Astrocyte (in vitro differentiated cells and primary cell): ENCODE results near the gene MBOAT2. TPM values are rescaled to one million over a fixed set of nuclear protein-coding genes. Genes with fewer than 3 reads are reported as not detected.

Source experiments
- DNase-seq: peaks from one replicate; pipeline ENCODE4 v3.0.0-alpha.2; 2010; ENCODE audit warnings: low read depth
- FAIRE-seq: peaks from 2 replicates; lab custom pipeline; 2011; peaks lifted over from hg19 to GRCh38; lab: Jason Lieb, UNC
- H2AFZ ChIP-seq: 2 replicates; pipeline ENCODE4 v1.6.0; 2012; ENCODE audit warnings: low read depth, low read length, inconsistent platforms
- H3K27ac ChIP-seq: 2 replicates; pipeline ENCODE4 v1.5.1; 2011; ENCODE audit warnings: low read depth, low read length, inconsistent platforms
- H3K27me3 ChIP-seq: 2 replicates; pipeline ENCODE4 v1.6.0; 2011; ENCODE audit warnings: low read length, inconsistent platforms; ENCODE audit not compliant: insufficient read depth
- H3K36me3 ChIP-seq: 2 replicates; pipeline ENCODE4 v1.5.1; 2011; ENCODE audit warnings: low read length, inconsistent platforms; ENCODE audit not compliant: insufficient read depth
- H3K4me1 ChIP-seq: 2 replicates; pipeline ENCODE4 v1.5.1; 2011; ENCODE audit warnings: low read length, inconsistent platforms; ENCODE audit not compliant: insufficient read depth
- H3K4me2 ChIP-seq: 2 replicates; pipeline ENCODE4 v1.6.0; 2012; ENCODE audit warnings: low read length, inconsistent platforms
- H3K4me3 ChIP-seq: 2 replicates; pipeline ENCODE4 v1.5.1; 2011; ENCODE audit warnings: low read depth, mild to moderate bottlenecking, low read length, inconsistent platforms; ENCODE audit not compliant: insufficient read depth
- H3K79me2 ChIP-seq: 2 replicates; pipeline ENCODE4 v1.6.0; 2012; ENCODE audit warnings: mild to moderate bottlenecking, low read length, inconsistent platforms; ENCODE audit not compliant: insufficient read depth
- H3K9ac ChIP-seq: 2 replicates; pipeline ENCODE4 v1.6.0; 2012; ENCODE audit warnings: mild to moderate bottlenecking, low read length, inconsistent platforms
- H3K9me3 ChIP-seq: 2 replicates; pipeline ENCODE4 v1.5.1; 2012; ENCODE audit warnings: low read depth, mild to moderate bottlenecking, low read length, inconsistent platforms; ENCODE audit not compliant: insufficient read depth
- H4K20me1 ChIP-seq: 2 replicates; pipeline ENCODE4 v1.6.0; 2012; ENCODE audit warnings: low read length, inconsistent platforms; ENCODE audit not compliant: insufficient read depth
- H3K27ac Mint-ChIP-seq: one replicate; pipeline ENCODE4 v1.8.0; 2021; ENCODE audit warnings: mild to moderate bottlenecking, mixed read lengths; ENCODE audit not compliant: unreplicated experiment
- H3K27me3 Mint-ChIP-seq: one replicate; pipeline ENCODE4 v1.8.0; 2021; ENCODE audit warnings: low read depth, mixed read lengths; ENCODE audit not compliant: unreplicated experiment
- H3K36me3 Mint-ChIP-seq: one replicate; pipeline ENCODE4 v1.8.0; 2021; ENCODE audit warnings: low read depth, mixed read lengths; ENCODE audit not compliant: unreplicated experiment
- H3K4me1 Mint-ChIP-seq: one replicate; pipeline ENCODE4 v1.8.0; 2021; ENCODE audit warnings: low read depth, mixed read lengths; ENCODE audit not compliant: unreplicated experiment
- H3K4me3 Mint-ChIP-seq: one replicate; pipeline ENCODE4 v1.8.0; 2021; ENCODE audit warnings: mild to moderate bottlenecking, moderate library complexity, mixed read lengths; ENCODE audit not compliant: unreplicated experiment
- H3K9me3 Mint-ChIP-seq: one replicate; pipeline ENCODE4 v1.8.0; 2021; ENCODE audit warnings: mild to moderate bottlenecking, mixed read lengths; ENCODE audit not compliant: unreplicated experiment
- CTCF ChIP-seq: IDR thresholded peaks from 2 replicates; pipeline ENCODE4 v1.5.1; 2011; ENCODE audit warnings: low read depth, mild to moderate bottlenecking, inconsistent platforms, low read length, moderate library complexity; ENCODE audit not compliant: insufficient read depth
- EZH2 ChIP-seq: IDR thresholded peaks from 2 replicates; pipeline ENCODE4 v1.6.1; 2012; ENCODE audit warnings: mild to moderate bottlenecking, low read length, inconsistent platforms; ENCODE audit not compliant: insufficient read depth
- total RNA-seq: library from RNA; stranded (reverse); gene quantifications from 2 replicates; pipeline ENCODE4 v1.2.1, GENCODE V29; 2021

Gene MBOAT2
- total RNA-seq, 1 donor from 2014 or later: 54.6 TPM

GRCh38 chr2:8993902-8994278, 9.6 kb downstream of the MBOAT2 start:
- H3K36me3 Mint-ChIP-seq: no peaks in the 10 kb centered on the region
- peaks cover 94% of the 10 kb centered on the region for H3K79me2 ChIP-seq
- H4K20me1 ChIP-seq: peaks cover 54% of the 10 kb centered on the region
- H3K36me3 ChIP-seq: no peaks in the 10 kb centered on the region
- no peak overlapping the region for H3K4me3 ChIP-seq
- H3K4me2 ChIP-seq: peak overlapping the region; percentile 8
- no peak overlapping the region for H3K9ac ChIP-seq
- no peaks in the 10 kb centered on the region for H3K9me3 ChIP-seq
- no peak overlapping the region for H3K27ac ChIP-seq
- H3K27me3 ChIP-seq: no peaks in the 10 kb centered on the region
- H3K4me1 ChIP-seq: no peaks in the 10 kb centered on the region
- no peak overlapping the region for H2AFZ ChIP-seq
- H3K27me3 Mint-ChIP-seq: no peaks in the 10 kb centered on the region
- H3K4me1 Mint-ChIP-seq: peaks cover 33% of the 10 kb centered on the region
- DNase-seq (peak; percentile 63), FAIRE-seq (no peak)
- H3K9me3 Mint-ChIP-seq: no peaks in the 10 kb centered on the region
- H3K27ac Mint-ChIP-seq: no peak overlapping the region
- H3K4me3 Mint-ChIP-seq: no peak overlapping the region
- TF ChIP-seq EZH2 (no peak), CTCF (no peak)

- Histone ChIP-seq H3K27me3 (no peaks in the 10 kb centered on the region), H4K20me1 (peaks cover 48% of the 10 kb centered on the region), H3K4me3 (no peak overlapping the region), H3K4me1 (no peaks in the 10 kb centered on the region), H3K36me3 (no peaks in the 10 kb centered on the region), H2AFZ (no peak overlapping the region), H3K9ac (no peak overlapping the region), H3K9me3 (no peaks in the 10 kb centered on the region), H3K4me2 (no peak overlapping the region), H3K79me2 (peaks cover 93% of the 10 kb centered on the region), H3K27ac (no peak overlapping the region)
- H3K27me3 Mint-ChIP-seq: no peaks in the 10 kb centered on the region
- no peak overlapping the region for H3K27ac Mint-ChIP-seq
- DNase-seq: peak; percentile 61
- peaks cover 31% of the 10 kb centered on the region for H3K4me1 Mint-ChIP-seq
- FAIRE-seq: no peak
- TF ChIP-seq CTCF (no peak), EZH2 (no peak)
- H3K9me3 Mint-ChIP-seq: no peaks in the 10 kb centered on the region
- H3K36me3 Mint-ChIP-seq: no peaks in the 10 kb centered on the region
- H3K4me3 Mint-ChIP-seq: no peak overlapping the region
These were observed 10.1 kb downstream of the MBOAT2 start for GRCh38 chr2:8993196-8993901.

GRCh38 chr2:8992643-8993042, 10.8 kb downstream of the MBOAT2 start:
- peaks cover 93% of the 10 kb centered on the region for H3K79me2 ChIP-seq
- H2AFZ ChIP-seq: no peak overlapping the region
- no peaks in the 10 kb centered on the region for H3K27me3 ChIP-seq
- H3K4me1 ChIP-seq: no peaks in the 10 kb centered on the region
- H3K4me2 ChIP-seq: no peak overlapping the region
- Mint-ChIP-seq H3K4me1 (peaks cover 31% of the 10 kb centered on the region), H3K9me3 (no peaks in the 10 kb centered on the region), H3K27ac (no peak overlapping the region), H3K27me3 (no peaks in the 10 kb centered on the region), H3K36me3 (no peaks in the 10 kb centered on the region), H3K4me3 (no peak overlapping the region)
- no peak overlapping the region for H3K27ac ChIP-seq
- peaks cover 43% of the 10 kb centered on the region for H4K20me1 ChIP-seq
- no peak for FAIRE-seq
- H3K9me3 ChIP-seq: no peaks in the 10 kb centered on the region
- no peak for DNase-seq
- TF ChIP-seq CTCF (no peak), EZH2 (no peak)
- H3K36me3 ChIP-seq: no peaks in the 10 kb centered on the region
- H3K4me3 ChIP-seq: no peak overlapping the region
- H3K9ac ChIP-seq: no peak overlapping the region
